ENCODE data around the gene GNG7. TPM values are rescaled to one million over a fixed set of nuclear protein-coding genes. Genes with fewer than 3 reads are reported as not detected.

The GNG7 gene
- total RNA-seq, 1 experiment from 2014 or later, result 9.6 TPM

GRCh38 chr19:2527686-2528085 is 174.8 kb downstream of the GNG7 start:
- DNase-seq (ENCODE audit: low spot score), result no peak
- peaks cover 5% of the 10 kb centered on the region; the same call in 1 of the 2 replicates for H3K36me3 Mint-ChIP-seq
- H3K4me1 Mint-ChIP-seq, result peaks cover 10% of the 10 kb centered on the region
- CTCF ChIA-PET, result interaction anchor here (1.8 kb wide), 1 partner anchor 84 kb away, joined by 6 read pairs; no protein-coding TSS in a partner anchor
- peak overlapping the region; percentile 72; the same call in 1 of the 2 replicates for H3K27ac Mint-ChIP-seq
- peaks cover 7% of the 10 kb centered on the region for H3K9me3 Mint-ChIP-seq
- POLR2A ChIA-PET, result interaction anchor here (0.6 to 3.6 kb wide), 5 partner anchors 17 to 360 kb away, joined by 3 to 12 read pairs (median 5); partner anchors contain the start of gene GADD45B
- TF ChIP-seq ZNF423 (CRISPR knock-in tag; IDR thresholded peaks at IDR 0.05) (no peak), MAX (CRISPR knock-in tag; IDR thresholded peaks at IDR 0.05) (no peak), JUN (CRISPR knock-in tag; IDR thresholded peaks at IDR 0.05) (no peak), NR2C2 (CRISPR knock-in tag; IDR thresholded peaks at IDR 0.05) (no peak), ELF4 (CRISPR knock-in tag; IDR thresholded peaks at IDR 0.05; ENCODE audit: low read depth) (no peak), MYBL2 (CRISPR knock-in tag; IDR thresholded peaks at IDR 0.05) (no peak), ESRRA (CRISPR knock-in tag; IDR thresholded peaks at IDR 0.05; ENCODE audit: borderline replicate concordance) (no peak), NR1H2 (CRISPR knock-in tag; IDR thresholded peaks at IDR 0.05) (no peak), GTF2I (CRISPR knock-in tag; conservative IDR thresholded peaks at IDR 0.05) (no peak), RORB (CRISPR knock-in tag; IDR thresholded peaks at IDR 0.05) (no peak), ATF3 (CRISPR knock-in tag; conservative IDR thresholded peaks at IDR 0.05) (no peak), CTCF (IDR thresholded peaks at IDR 0.05) (no peak), E2F4 (CRISPR knock-in tag; IDR thresholded peaks at IDR 0.05; ENCODE audit: borderline replicate concordance, low read depth) (no peak), ZNF532 (CRISPR knock-in tag; IDR thresholded peaks at IDR 0.05; ENCODE audit: borderline replicate concordance) (no peak)
- H3K27me3 Mint-ChIP-seq (ENCODE audit: low read depth), result no peaks in the 10 kb centered on the region
- ATAC-seq, result no peak
- H3K4me3 Mint-ChIP-seq, result no peak overlapping the region

- ChIA-PET CTCF (no interaction called here), POLR2A (interaction anchor here (3.6 kb wide), 1 partner anchor 51 kb away, joined by 12 read pairs; the partner anchor contains the start of gene GADD45B)
- Mint-ChIP-seq H3K27ac (peak overlapping the region; percentile 72; the same call in 1 of the 2 replicates), H3K4me3 (no peak overlapping the region), H3K9me3 (peaks cover 2% of the 10 kb centered on the region), H3K4me1 (peaks cover 10% of the 10 kb centered on the region), H3K36me3 (peaks cover 2% of the 10 kb centered on the region; the same call in 1 of the 2 replicates), H3K27me3 (ENCODE audit: low read depth) (no peaks in the 10 kb centered on the region)
- no peak for DNase-seq (ENCODE audit: low spot score)
- no peak for ATAC-seq
- TF ChIP-seq STAT6 (CRISPR knock-in tag; conservative IDR thresholded peaks at IDR 0.05; ENCODE audit: low read depth) (no peak), CREB1 (CRISPR knock-in tag; IDR thresholded peaks at IDR 0.05) (no peak), IRF1 (CRISPR knock-in tag; IDR thresholded peaks at IDR 0.05) (no peak), ZNF138 (CRISPR knock-in tag; conservative IDR thresholded peaks at IDR 0.05) (no peak), CREM (CRISPR knock-in tag; IDR thresholded peaks at IDR 0.05) (no peak), MLX (CRISPR knock-in tag; IDR thresholded peaks at IDR 0.05) (no peak), ZNF121 (CRISPR knock-in tag; IDR thresholded peaks at IDR 0.05) (no peak), NFE2L1 (CRISPR knock-in tag; IDR thresholded peaks at IDR 0.05) (no peak), ESRRA (CRISPR knock-in tag; IDR thresholded peaks at IDR 0.05; ENCODE audit: borderline replicate concordance) (no peak), USF1 (CRISPR knock-in tag; IDR thresholded peaks at IDR 0.05) (no peak), RORB (CRISPR knock-in tag; IDR thresholded peaks at IDR 0.05) (no peak)
These were observed 175.3 kb downstream of the GNG7 start for GRCh38 chr19:2527171-2527570.

All from WTC11 (cell line).